Subcutaneous adipose tissue (tissue), 4 donors: Measurements from ENCODE around the gene PAPPA. TPM values are rescaled to one million over a fixed set of nuclear protein-coding genes. Genes with fewer than 3 reads are reported as not detected.

Experiments used
- total RNA-seq, 4 donors: library from RNA; depleted of rRNA; stranded (reverse); fragments of >200 nt; gene quantifications; one replicate each; pipeline ENCODE4 v1.1.0, GENCODE V29; 2016
- TF ChIP-seq, protein P1 (sequence below): fragments of 450-650 bp; IDR thresholded peaks from one replicate; pipeline ENCODE4 v1.5.1; 2016; ENCODE audit warnings: low read depth, mild to moderate bottlenecking, control low read depth, antibody characterized with exemption, moderate library complexity

The PAPPA gene
- total RNA-seq, 4 donors from 2014 or later = 1.3 to 3.9 (median 3.1) TPM

GRCh38 chr9:116157436-116158138, 4.0 kb downstream of the PAPPA start:
- TF ChIP-seq, protein P1, sequence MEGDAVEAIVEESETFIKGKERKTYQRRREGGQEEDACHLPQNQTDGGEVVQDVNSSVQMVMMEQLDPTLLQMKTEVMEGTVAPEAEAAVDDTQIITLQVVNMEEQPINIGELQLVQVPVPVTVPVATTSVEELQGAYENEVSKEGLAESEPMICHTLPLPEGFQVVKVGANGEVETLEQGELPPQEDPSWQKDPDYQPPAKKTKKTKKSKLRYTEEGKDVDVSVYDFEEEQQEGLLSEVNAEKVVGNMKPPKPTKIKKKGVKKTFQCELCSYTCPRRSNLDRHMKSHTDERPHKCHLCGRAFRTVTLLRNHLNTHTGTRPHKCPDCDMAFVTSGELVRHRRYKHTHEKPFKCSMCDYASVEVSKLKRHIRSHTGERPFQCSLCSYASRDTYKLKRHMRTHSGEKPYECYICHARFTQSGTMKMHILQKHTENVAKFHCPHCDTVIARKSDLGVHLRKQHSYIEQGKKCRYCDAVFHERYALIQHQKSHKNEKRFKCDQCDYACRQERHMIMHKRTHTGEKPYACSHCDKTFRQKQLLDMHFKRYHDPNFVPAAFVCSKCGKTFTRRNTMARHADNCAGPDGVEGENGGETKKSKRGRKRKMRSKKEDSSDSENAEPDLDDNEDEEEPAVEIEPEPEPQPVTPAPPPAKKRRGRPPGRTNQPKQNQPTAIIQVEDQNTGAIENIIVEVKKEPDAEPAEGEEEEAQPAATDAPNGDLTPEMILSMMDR = no peak

- TF ChIP-seq, protein P1 = no peak
Observed at GRCh38 chr9:116160676-116161571, 7.3 kb downstream of the PAPPA start.

GRCh38 chr9:116162241-116162781, 8.7 kb downstream of the PAPPA start:
- TF ChIP-seq, protein P1 = no peak

- TF ChIP-seq, protein P1 = no peak
Observed at GRCh38 chr9:116163293-116164055, 9.9 kb downstream of the PAPPA start.

GRCh38 chr9:116165912-116166311, 12.3 kb downstream of the PAPPA start:
- TF ChIP-seq, protein P1 = no peak

DNA sequence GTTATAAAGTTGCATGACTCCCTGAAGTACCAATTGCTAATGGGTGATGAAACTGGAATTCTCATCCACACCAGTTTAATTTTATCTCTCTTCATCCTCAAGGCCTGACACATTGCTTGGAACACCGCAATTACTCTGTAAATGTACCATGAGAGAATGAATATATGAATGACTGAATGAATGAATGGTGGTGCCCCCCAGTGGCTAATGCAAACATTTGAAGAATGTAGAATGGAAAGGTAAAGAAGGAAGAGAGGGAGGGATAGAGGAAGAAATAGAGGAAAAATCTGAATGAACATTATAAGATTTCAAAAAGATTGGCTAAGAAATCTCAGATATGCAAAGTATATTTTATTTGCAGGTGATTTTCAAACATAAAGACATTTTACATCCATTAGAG, 13.1 kb downstream of the PAPPA start:
- TF ChIP-seq, protein P1 = no peak
